HG02759 (cell line): ENCODE results near the gene HLA-DMA.
A peak's percentile ranks its signal among the peaks of the same experiment; 100 is the strongest.
"Not testable (repeated sequence)": the region's sequence is repeated elsewhere in the genome, so short reads cannot be mapped to it uniquely, and the experiment has no call there.

Source experiments
- ATAC-seq: cut with Tn5 transposase; IDR thresholded peaks from one replicate; pipeline ENCODE4 v1.9.1; 2021; ENCODE audit warnings: mild to moderate bottlenecking, moderate library complexity; ENCODE audit not compliant: unreplicated experiment

HLA-DMA gene

GRCh38 chr6:32954986-32955802 lies 2.3 kb upstream of the HLA-DMA start:
- ATAC-seq: no peak

DNA sequence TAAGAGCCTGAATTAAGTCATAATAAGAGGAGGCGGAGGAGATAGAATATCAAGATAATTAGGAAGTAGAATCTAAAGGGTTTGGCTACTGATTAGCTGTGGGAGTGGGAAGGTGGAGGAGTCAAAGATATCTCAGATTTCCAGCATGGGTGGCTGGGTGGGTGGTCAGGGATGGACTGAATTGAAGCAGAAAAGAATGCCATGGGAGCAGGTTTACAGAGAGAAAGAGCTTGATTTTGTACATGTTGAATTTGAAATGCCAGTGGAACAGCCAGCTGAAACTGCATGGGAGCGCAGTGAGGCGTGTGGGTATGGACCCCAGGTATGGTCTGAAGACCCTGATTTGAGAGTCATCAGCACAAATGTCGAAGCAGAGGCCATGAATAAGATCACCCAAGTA lies 1.4 kb upstream of the HLA-DMA start:
- no peak for ATAC-seq

DNA sequence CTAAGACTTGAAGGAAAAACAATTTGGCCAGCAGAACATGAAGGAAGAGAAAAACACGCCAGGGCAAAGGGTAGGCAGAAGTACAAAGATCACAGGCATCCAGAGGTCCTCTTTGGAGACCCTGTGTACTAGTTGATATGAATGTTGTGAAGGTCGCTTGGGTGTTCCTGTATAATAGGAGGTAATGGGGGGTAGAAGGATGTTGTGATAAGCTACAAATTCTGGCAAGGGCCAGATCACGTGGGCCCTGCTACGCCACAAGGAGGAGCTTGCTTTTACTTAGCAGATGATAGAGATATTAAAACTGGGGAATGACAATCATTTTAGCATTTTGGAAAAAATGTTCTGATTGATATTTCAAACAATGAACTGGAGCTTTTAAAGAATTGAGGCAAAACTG lies 878 bp upstream of the HLA-DMA start:
- no peak for ATAC-seq

DNA sequence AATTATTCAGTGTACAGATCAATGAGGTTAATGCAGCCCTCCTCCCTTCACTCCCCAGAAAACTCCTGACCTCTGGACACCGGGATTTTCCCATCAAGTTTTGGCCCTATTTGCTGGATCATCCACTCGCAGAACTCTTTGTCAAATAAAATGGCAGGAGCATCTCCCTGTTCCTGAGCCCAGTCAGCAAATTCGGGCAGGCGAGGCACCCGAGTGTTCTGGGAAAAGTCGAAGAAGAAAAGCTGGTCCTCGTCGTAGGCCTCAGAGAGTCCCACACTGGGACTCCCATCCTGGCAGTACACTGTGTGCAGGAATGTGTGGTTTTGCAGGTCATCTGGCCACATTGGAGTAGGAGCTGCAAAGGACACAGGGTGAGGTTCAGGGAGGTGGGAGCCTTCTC lies 2.4 kb downstream of the HLA-DMA start:
- ATAC-seq: no peak

GRCh38 chr6:32950010-32950409 lies 2.9 kb downstream of the HLA-DMA start:
- no peak for ATAC-seq

DNA sequence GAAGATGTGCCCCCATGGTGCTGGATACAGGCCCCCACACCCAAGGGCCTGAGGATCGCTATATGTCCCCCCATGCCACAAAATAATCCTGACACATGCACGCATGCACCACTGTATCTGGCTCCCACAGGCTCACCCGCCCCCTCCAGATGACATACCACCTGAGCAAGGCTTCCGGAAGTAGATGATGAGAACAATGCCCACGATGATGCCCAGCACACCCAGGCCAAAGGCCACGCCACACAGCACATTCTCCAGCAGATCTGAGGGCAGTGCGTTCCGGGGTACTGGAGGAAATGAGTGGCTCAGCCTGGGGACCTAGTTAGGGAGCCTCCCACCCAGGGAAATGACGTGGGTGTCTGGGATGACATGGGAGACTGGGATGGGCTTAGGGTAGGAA lies 3.8 kb downstream of the HLA-DMA start:
- ATAC-seq: no peak

- ATAC-seq: no peak
Measured at GRCh38 chr6:32947552-32948465, 5.1 kb downstream of the HLA-DMA start.

DNA sequence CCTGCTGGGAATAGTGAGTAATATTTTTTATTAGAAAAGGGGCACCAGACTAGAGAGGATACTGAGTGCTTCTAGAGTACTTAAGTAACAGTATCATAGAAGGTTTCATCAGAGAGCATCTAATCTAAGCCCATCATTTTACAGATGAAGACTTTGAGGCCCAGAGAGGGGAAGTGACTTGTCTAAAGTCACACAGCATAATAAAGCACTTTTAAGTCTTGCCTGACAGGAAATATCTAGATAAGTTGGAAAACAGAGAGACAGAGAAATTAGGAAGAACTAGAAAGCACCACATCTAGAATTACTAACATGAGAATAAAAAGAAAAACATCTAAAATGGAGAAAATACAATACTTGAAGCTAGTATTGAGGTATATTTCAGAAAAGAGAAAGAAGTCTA lies 6.0 kb downstream of the HLA-DMA start:
- ATAC-seq: no peak

DNA sequence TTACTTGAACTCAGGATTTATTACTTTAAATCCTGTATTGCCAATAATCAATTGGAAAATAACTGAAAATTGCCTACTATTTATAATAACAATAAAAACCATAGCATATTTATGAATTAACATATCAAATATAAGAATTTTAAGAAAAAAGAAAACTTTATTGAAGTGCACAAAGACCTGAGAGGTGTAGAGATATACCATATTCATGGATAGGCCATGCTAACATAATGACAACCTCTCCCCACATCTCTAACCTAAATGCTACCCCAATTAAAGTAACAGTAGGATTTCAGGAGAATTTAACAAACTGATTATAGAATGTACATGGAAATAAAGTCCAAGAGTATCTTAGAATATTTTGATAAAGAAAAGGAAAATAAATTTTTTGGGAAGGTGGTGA lies 6.9 kb downstream of the HLA-DMA start:
- no peak for ATAC-seq

- ATAC-seq: no peak
Measured at GRCh38 chr6:32945108-32945760, 7.7 kb downstream of the HLA-DMA start.

DNA sequence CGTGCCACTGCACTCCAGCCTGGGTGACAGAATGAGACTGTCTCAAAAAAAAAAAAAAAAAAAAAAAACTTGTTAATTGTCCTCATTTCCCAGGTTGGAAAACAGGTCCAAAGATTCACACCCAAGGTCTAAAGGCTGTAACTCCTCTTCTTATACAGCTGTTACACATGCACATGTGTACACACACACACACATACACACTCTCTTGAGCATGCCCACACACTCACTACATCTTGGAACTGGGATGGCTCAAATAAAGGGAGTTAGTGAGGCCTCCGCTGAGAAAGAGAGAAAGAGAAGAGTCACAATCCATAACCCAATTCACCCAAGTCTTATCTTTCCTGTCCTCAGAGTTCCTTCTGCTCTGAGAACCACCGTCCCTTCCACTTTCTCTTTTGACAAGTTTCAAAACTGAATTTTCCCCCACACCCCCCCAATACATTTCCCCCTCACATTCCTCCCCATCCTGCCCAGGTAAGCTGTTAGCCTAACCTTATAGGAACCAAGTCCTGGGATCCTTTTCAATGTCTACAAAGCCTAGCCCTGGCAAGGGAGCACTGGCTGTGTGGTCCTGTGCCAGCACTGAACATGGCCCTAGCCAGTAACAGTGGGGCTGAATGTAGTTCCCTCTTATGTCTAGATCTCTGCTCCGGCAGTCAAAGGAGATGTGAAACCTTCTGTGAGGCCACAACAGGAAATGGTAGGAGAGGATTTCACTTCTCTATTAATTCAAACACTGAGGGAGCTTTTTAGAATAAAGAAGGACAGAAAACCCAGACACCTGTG lies 8.8 kb downstream of the HLA-DMA start:
- peak; percentile 43 for ATAC-seq

- not testable (repeated sequence) for ATAC-seq
Measured at GRCh38 chr6:32942555-32943123, 10.3 kb downstream of the HLA-DMA start.

DNA sequence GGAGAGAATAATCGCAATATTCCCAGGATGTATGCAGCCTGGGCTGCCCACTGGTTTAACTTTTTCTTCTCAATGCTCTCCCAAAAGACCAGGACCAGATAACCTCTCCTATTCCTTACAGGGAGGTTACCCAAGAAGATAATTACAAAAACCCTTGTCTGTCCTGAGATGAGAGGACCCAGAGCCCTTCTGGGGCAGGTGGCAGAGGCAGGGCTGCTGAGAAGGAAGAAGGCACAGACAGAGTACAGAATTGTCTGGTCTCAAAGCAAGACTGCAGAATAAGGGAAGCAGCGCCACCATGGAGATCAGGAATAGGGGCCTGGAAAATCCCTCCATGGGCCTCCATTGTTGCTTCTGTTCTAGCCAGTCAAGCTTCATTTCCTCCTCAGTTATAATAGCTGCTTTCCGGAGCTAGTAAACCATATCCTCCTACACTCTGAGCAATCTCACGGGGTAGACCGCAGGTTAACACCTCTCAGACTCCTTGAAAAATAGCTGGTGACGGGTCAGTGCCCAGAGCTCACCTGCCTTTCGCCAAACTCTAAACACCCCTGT lies 11.6 kb downstream of the HLA-DMA start:
- ATAC-seq: peak; percentile 61

- ATAC-seq: peak; percentile 58
Measured at GRCh38 chr6:32940656-32941213, 12.2 kb downstream of the HLA-DMA start, which contains the start of gene HLA-DMB. TSS of gene HLA-DMB (minus strand) at chr6:32941028. CDS start at chr6:32940807, 221 bp downstream.

GRCh38 chr6:32938494-32938893 lies 14.4 kb downstream of the HLA-DMA start:
- ATAC-seq: no peak

- ATAC-seq: no peak
Measured at GRCh38 chr6:32937230-32937633, 15.7 kb downstream of the HLA-DMA start.

DNA sequence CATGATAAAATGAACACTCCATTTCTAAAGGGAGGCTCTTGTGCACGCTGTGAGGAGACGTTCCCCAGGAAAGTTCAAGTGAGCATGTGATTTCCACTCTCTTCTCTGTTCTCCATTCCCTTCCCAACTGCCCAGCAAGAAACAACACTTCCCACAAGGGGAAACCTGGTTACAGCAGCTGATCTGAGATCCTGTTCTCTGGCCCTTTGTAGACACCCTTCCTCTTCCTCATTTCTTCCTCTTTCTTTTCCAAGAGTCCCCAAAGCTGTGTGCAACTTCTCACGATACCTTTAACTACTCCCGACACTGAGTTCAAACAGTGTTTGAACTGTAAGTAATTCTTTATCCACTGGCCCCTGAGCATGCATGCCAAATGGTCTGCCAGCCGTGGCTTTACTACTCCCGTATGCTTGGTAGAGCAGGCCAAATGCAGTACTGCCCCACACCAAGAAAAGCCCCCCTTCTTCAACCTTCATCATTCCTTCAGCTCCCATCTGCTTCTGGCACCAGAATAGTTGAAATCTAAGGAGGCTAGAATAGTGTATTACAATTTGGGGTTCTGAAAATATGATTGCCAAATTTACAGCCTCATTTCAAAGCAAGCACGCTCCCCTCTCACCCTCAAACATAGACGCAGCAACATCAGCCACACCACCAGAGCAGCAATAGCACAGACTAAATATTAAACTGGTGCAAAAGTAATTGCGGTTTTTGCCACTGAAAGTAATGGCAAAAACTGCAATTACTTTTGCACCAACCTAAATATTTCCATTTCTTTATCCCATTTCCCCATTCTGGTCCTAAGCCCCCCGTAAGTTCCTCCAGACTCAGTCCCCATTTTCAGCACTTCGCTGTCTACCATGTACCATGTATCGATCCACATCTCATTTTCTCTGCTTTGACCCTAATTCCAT lies 16.4 kb downstream of the HLA-DMA start:
- ATAC-seq: no peak

DNA sequence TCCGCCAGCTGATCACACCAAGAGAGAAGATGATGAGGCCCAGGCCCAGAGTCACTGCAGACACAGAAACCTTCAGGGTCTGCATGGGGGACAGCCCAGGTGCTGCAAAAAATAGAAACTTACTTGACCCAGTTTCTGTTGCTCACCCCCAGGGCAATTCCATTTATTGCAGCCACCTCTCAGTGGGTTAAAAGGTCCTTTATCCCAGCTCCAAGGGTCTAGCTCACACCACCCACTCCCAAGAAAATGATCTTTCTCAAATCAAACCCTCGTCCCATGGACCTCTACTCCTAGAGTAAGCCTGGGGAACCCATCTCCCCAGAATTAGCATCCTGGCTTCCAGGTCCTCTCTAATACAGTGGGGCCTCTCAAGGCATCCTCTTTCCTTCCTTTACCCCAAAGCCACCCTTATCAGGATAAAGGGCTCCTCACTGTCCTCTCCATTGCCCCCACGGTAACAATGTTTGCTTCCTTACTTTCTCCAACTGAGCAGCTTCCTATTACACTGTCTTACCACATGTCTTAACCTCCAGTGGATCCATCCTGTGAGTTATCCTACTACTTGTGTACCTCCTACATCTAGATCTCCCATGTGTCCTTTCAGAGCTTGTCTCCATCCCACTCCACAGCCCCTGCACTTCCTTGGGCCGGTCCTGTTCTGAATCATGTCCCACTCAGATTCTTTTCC lies 17.2 kb downstream of the HLA-DMA start:
- ATAC-seq: no peak
